Spinal cord (tissue), 10 donors: ENCODE results near the gene ADAT3. TPM values are rescaled to one million over a fixed set of nuclear protein-coding genes. Genes with fewer than 3 reads are reported as not detected.

Source experiments
- DNase-seq, 6 donors: peaks; one replicate each; pipeline versions ENCODE4 v3.0.0 to v3.0.0-alpha.2; 2013 to 2015; ENCODE audit warnings: low spot score in 6 of 6, low read depth in 4 of 6
- H3K27ac ChIP-seq: one replicate; pipeline ENCODE4 v1.5.1; 2013; ENCODE audit warnings: low read depth, low read length, control low read depth
- H3K27me3 ChIP-seq: one replicate; pipeline ENCODE4 v1.6.1; 2013; ENCODE audit warnings: low read length; ENCODE audit not compliant: control insufficient read depth, insufficient read depth
- H3K36me3 ChIP-seq: one replicate; pipeline ENCODE4 v1.6.1; 2013; ENCODE audit warnings: low read length; ENCODE audit not compliant: control insufficient read depth, insufficient read depth
- H3K4me1 ChIP-seq: one replicate; pipeline ENCODE4 v1.6.1; 2013; ENCODE audit warnings: low read length; ENCODE audit not compliant: control insufficient read depth, insufficient read depth
- H3K4me3 ChIP-seq: one replicate; pipeline ENCODE4 v1.5.1; 2013; ENCODE audit warnings: low read depth, low read length, control low read depth
- H3K9me3 ChIP-seq: one replicate; pipeline ENCODE4 v1.6.1; 2013; ENCODE audit warnings: low read length; ENCODE audit not compliant: control insufficient read depth, insufficient read depth
- WGBS: methylation state at CpG from one replicate; pipeline ENCODE4 v1.1.5; 2013; ENCODE audit warnings: missing lambda C conversion rate; ENCODE audit not compliant: insufficient coverage; 5-methylcytosine and 5-hydroxymethylcytosine counted together
- polyA plus RNA-seq, 2 donors: library from polyadenylated mRNA; unstranded; fragments of 120-200 nt; gene quantifications; one replicate each; pipeline ENCODE4 v1.2.1, GENCODE V29; 2013; ENCODE audit not compliant: insufficient read length in 2 of 2
- total RNA-seq, 2 donors: library from RNA; depleted of rRNA in 1 of 2; stranded (reverse); fragments of 120-200 nt in 1 of 2; fragments of >200 nt in 1 of 2; gene quantifications; one replicate each; pipeline versions ENCODE4 v1.2.3 to v1.2.4, GENCODE V29; 2013 to 2014
- donor health status: healthy.

Gene ADAT3
- total and polyA plus RNA-seq, 4 donors, result 1.5 to 7.9 (median 4.4) TPM

GRCh38 chr19:1896508-1896907 is 8.7 kb upstream of the ADAT3 start:
- no peaks in the 10 kb centered on the region for H3K9me3 ChIP-seq
- H3K27me3 ChIP-seq, result no peaks in the 10 kb centered on the region
- H3K4me3 ChIP-seq, result no peak overlapping the region
- H3K36me3 ChIP-seq, result no peaks in the 10 kb centered on the region
- 94% methylated on average over 12 of the region's 13 CpGs for WGBS
- peaks cover 14% of the 10 kb centered on the region for H3K4me1 ChIP-seq
- no peak overlapping the region for H3K27ac ChIP-seq
- DNase-seq, result no peak

- Histone ChIP-seq H3K9me3 (no peaks in the 10 kb centered on the region), H3K27ac (no peak overlapping the region), H3K4me1 (peaks cover 37% of the 10 kb centered on the region), H3K4me3 (no peak overlapping the region), H3K27me3 (no peaks in the 10 kb centered on the region), H3K36me3 (peaks cover 8% of the 10 kb centered on the region)
- no peak for DNase-seq
- 97% methylated on average over 12 of the region's 16 CpGs for WGBS
Measured at GRCh38 chr19:1901940-1902404, 3.2 kb upstream of the ADAT3 start.

GRCh38 chr19:1902923-1903322 is 2.3 kb upstream of the ADAT3 start:
- H3K9me3 ChIP-seq, result no peaks in the 10 kb centered on the region
- peaks cover 37% of the 10 kb centered on the region for H3K4me1 ChIP-seq
- no peak for DNase-seq
- H3K27ac ChIP-seq, result no peak overlapping the region
- 68% methylated on average over 5 of the region's 6 CpGs for WGBS
- peaks cover 17% of the 10 kb centered on the region for H3K36me3 ChIP-seq
- no peak overlapping the region for H3K4me3 ChIP-seq
- H3K27me3 ChIP-seq, result no peaks in the 10 kb centered on the region

GRCh38 chr19:1904860-1905109 is 414 bp upstream of the ADAT3 start:
- Histone ChIP-seq H3K4me3 (peak overlapping the region; percentile 31), H3K27me3 (no peaks in the 10 kb centered on the region), H3K36me3 (peaks cover 31% of the 10 kb centered on the region), H3K9me3 (no peaks in the 10 kb centered on the region), H3K4me1 (peaks cover 53% of the 10 kb centered on the region), H3K27ac (peak overlapping the region; percentile 60)
- no peak for DNase-seq
- WGBS, result 43% methylated on average over 7 of the region's 8 CpGs

GRCh38 chr19:1905863-1906375 is 720 bp downstream of the ADAT3 start:
- Histone ChIP-seq H3K27ac (peak overlapping the region; percentile 47), H3K36me3 (peaks cover 38% of the 10 kb centered on the region), H3K4me1 (peaks cover 57% of the 10 kb centered on the region), H3K27me3 (no peaks in the 10 kb centered on the region), H3K4me3 (peak overlapping the region; percentile 63), H3K9me3 (no peaks in the 10 kb centered on the region)
- 75% methylated on average over 5 of the region's 15 CpGs for WGBS
- DNase-seq, result no peak

GRCh38 chr19:1906985-1907562 is 1.9 kb downstream of the ADAT3 start:
- Histone ChIP-seq H3K27ac (peak overlapping the region; percentile 61), H3K9me3 (no peaks in the 10 kb centered on the region), H3K4me1 (peaks cover 57% of the 10 kb centered on the region), H3K27me3 (no peaks in the 10 kb centered on the region), H3K36me3 (peaks cover 43% of the 10 kb centered on the region), H3K4me3 (no peak overlapping the region)
- 81% methylated on average over 8 of the region's 10 CpGs for WGBS
- DNase-seq, result no peak

GRCh38 chr19:1907563-1908363 is 2.6 kb downstream of the ADAT3 start:
- WGBS, result 77% methylated on average over 43 of the region's 43 CpGs
- no peaks in the 10 kb centered on the region for H3K9me3 ChIP-seq
- no peak overlapping the region for H3K4me3 ChIP-seq
- no peaks in the 10 kb centered on the region for H3K27me3 ChIP-seq
- peak overlapping the region; percentile 61 for H3K27ac ChIP-seq
- H3K4me1 ChIP-seq, result peaks cover 57% of the 10 kb centered on the region
- peak in 2 of 6 donors; percentile 17 to 58 for DNase-seq
- peaks cover 50% of the 10 kb centered on the region for H3K36me3 ChIP-seq

- no peaks in the 10 kb centered on the region for H3K27me3 ChIP-seq
- peaks cover 55% of the 10 kb centered on the region for H3K36me3 ChIP-seq
- WGBS, result 81% methylated on average over 12 of the region's 13 CpGs
- H3K9me3 ChIP-seq, result no peaks in the 10 kb centered on the region
- peaks cover 57% of the 10 kb centered on the region for H3K4me1 ChIP-seq
- peak overlapping the region; percentile 52 for H3K27ac ChIP-seq
- H3K4me3 ChIP-seq, result no peak overlapping the region
- no peak for DNase-seq
Measured at GRCh38 chr19:1908364-1908678, 3.1 kb downstream of the ADAT3 start.

GRCh38 chr19:1909761-1910080 is 4.5 kb downstream of the ADAT3 start:
- H3K36me3 ChIP-seq, result peaks cover 69% of the 10 kb centered on the region
- H3K27ac ChIP-seq, result no peak overlapping the region
- no peaks in the 10 kb centered on the region for H3K9me3 ChIP-seq
- peaks cover 49% of the 10 kb centered on the region for H3K4me1 ChIP-seq
- no peaks in the 10 kb centered on the region for H3K27me3 ChIP-seq
- no peak overlapping the region for H3K4me3 ChIP-seq
- DNase-seq, result no peak
- WGBS, result 81% methylated on average over 10 of the region's 10 CpGs

GRCh38 chr19:1910177-1910576 is 5.0 kb downstream of the ADAT3 start:
- peaks cover 46% of the 10 kb centered on the region for H3K4me1 ChIP-seq
- WGBS, result 76% methylated on average over 10 of the region's 10 CpGs
- no peaks in the 10 kb centered on the region for H3K27me3 ChIP-seq
- DNase-seq, result peak in 1 of 6 donors; percentile 22
- H3K36me3 ChIP-seq, result peaks cover 74% of the 10 kb centered on the region
- H3K9me3 ChIP-seq, result no peaks in the 10 kb centered on the region
- H3K27ac ChIP-seq, result no peak overlapping the region
- H3K4me3 ChIP-seq, result no peak overlapping the region
